Measurements from ENCODE around the gene STK36. TPM values are rescaled to one million over a fixed set of nuclear protein-coding genes. Genes with fewer than 3 reads are reported as not detected.

Gene STK36
- total RNA-seq, 1 experiment from 2014 or later: 38.7 TPM

DNA sequence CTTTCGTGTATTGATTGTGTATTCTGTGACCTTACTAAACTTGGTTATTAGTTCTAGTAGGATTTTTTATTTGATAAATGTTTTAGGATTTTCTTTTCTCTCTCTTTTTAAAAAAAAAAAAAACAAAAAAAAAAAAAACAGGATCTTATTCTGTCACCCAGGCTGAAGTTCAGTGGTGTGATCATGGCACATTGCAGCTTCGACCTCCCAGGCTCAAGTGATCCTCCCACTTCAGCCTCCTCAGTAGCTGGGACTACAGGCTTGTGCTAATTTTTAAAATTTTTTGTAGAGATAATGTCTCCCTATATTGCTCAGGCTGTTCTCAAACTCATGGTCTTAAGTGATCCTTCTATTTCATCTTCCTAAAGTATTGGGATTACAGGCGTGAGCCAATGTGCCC, 57.8 kb downstream of the STK36 start:
- Histone ChIP-seq H3K14ac (ENCODE audit: insufficient read depth, low read length) (no peak overlapping the region), H3K56ac (ENCODE audit: insufficient read length, low read depth, low read length) (no peak overlapping the region), H3K79me1 (ENCODE audit: insufficient read depth, low read depth, low read length, poor library complexity, severe bottlenecking) (peaks cover 7% of the 10 kb centered on the region), H3K27me3 (ENCODE audit: insufficient read depth, low read length) (no peaks in the 10 kb centered on the region), H2BK12ac (ENCODE audit: insufficient read length, low read depth, low read length) (no peak overlapping the region), H2AK5ac (ENCODE audit: insufficient read length, low read length) (no peak overlapping the region), H2BK15ac (ENCODE audit: low read depth, low read length) (no peak overlapping the region), H3K9me3 (ENCODE audit: control insufficient read depth, low read depth, low read length) (no peaks in the 10 kb centered on the region), H4K5ac (ENCODE audit: insufficient read length, low read depth, low read length) (no peak overlapping the region), H3K27ac (ENCODE audit: insufficient read length, low read depth, low read length) (no peak overlapping the region), H3K4me2 (ENCODE audit: insufficient read depth, insufficient read length, low read length) (no peak overlapping the region), H2BK5ac (ENCODE audit: insufficient read length, low read length) (no peak overlapping the region), H3K23me2 (ENCODE audit: insufficient read length, low read depth, low read length, poor library complexity, severe bottlenecking) (no peaks in the 10 kb centered on the region), H3K18ac (ENCODE audit: insufficient read length, low read depth, low read length) (no peak overlapping the region), H3K4ac (ENCODE audit: low read depth, low read length) (no peak overlapping the region), H3K4me1 (ENCODE audit: insufficient read depth, low read length) (peaks cover 11% of the 10 kb centered on the region), H2BK120ac (ENCODE audit: low read depth, low read length, poor library complexity, severe bottlenecking) (no peak overlapping the region), H2BK20ac (ENCODE audit: low read depth, low read length, poor library complexity, severe bottlenecking) (no peak overlapping the region), H4K91ac (ENCODE audit: insufficient read length, low read depth, low read length) (no peak overlapping the region), H2AFZ (ENCODE audit: low read length) (no peak overlapping the region), H3K9ac (ENCODE audit: extremely low read depth, insufficient read length, low read length) (no peak overlapping the region), H3K23ac (ENCODE audit: insufficient read length, low read depth, low read length) (no peak overlapping the region), H4K20me1 (ENCODE audit: control insufficient read depth, insufficient read depth, insufficient read length) (no peaks in the 10 kb centered on the region), H4K8ac (replicated peaks; ENCODE audit: insufficient read length, low read depth, low read length) (no peak overlapping the region), H3T11ph (ENCODE audit: low read length) (no peak overlapping the region), H3K79me2 (ENCODE audit: insufficient read depth, low read length) (peaks cover 14% of the 10 kb centered on the region; the same call in 1 of the 2 replicates)
- no peak for DNase-seq
- TF ChIP-seq, protein P1, sequence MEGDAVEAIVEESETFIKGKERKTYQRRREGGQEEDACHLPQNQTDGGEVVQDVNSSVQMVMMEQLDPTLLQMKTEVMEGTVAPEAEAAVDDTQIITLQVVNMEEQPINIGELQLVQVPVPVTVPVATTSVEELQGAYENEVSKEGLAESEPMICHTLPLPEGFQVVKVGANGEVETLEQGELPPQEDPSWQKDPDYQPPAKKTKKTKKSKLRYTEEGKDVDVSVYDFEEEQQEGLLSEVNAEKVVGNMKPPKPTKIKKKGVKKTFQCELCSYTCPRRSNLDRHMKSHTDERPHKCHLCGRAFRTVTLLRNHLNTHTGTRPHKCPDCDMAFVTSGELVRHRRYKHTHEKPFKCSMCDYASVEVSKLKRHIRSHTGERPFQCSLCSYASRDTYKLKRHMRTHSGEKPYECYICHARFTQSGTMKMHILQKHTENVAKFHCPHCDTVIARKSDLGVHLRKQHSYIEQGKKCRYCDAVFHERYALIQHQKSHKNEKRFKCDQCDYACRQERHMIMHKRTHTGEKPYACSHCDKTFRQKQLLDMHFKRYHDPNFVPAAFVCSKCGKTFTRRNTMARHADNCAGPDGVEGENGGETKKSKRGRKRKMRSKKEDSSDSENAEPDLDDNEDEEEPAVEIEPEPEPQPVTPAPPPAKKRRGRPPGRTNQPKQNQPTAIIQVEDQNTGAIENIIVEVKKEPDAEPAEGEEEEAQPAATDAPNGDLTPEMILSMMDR (conservative IDR thresholded peaks at IDR 0.05): no peak
- H3K27me3 Mint-ChIP-seq (ENCODE audit: low read depth): no peaks in the 10 kb centered on the region
- H3K4me1 Mint-ChIP-seq: peaks cover 22 to 27% of the 10 kb centered on the region in 2 experiments
- no CpG with 5 or more reads among the region's 3 CpGs for WGBS (ENCODE audit: extremely low coverage, insufficient read length, low lambda C conversion rate)
- H3K9me3 Mint-ChIP-seq: peaks cover 27 to 29% of the 10 kb centered on the region in 2 experiments
- peak overlapping the region in 1 of 2 experiments; percentile 54; a peak in 1 of 5 replicates for H3K4me3 Mint-ChIP-seq
- no peak overlapping the region for H3K27ac Mint-ChIP-seq
- peaks cover 38 to 49% (median 47%) of the 10 kb centered on the region in 3 experiments for H3K36me3 Mint-ChIP-seq (ENCODE audit: insufficient read depth in 1 of 3, low read depth in 3 of 3)

Measured in H9 (cell line).